ENCODE measurements around the gene ARSD.
"Not testable (repeated sequence)": the region's sequence is repeated elsewhere in the genome, so short reads cannot be mapped to it uniquely, and the experiment has no call there.

Gene ARSD

DNA sequence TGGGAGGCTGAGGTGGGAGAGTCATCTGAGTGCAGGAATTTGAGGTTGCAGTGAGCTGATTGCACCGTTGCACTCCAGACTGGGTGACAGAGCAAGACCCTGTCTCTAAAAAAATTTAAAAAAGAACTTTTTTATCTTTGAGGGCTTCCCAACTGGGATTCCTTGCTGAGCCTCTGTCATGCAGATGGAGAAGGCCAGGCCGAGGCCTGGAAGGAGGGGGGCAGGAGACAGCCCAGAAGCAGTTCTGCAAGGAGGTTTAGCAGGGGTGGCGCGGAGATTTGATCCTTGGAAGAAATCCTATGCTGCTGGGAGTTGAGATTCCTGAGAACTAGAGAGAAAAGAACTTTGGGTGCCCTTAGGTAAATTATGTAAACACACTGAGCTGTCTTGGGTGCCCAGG, 2.5 kb upstream of the ARSD start:
- no peak for DNase-seq

DNA sequence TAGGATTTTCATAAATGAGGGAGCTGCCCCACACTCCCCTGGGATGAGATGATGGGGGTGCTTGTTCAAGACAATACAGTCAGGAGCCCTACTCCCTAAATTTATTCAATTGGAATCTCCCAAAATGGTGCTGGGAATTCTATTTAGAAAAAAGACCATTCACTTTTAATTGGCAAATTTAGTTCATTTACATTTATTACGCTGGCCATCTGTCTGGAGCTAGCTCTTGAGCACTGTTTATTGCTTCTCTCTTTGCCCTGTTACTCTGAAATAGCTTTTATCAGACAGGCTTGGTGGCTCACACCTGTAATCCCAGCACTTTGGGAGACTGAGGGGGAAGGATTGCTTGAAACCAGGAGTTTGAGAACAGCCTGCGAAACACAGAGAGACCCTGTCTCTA, 2.0 kb upstream of the ARSD start:
- no peak for DNase-seq

DNA sequence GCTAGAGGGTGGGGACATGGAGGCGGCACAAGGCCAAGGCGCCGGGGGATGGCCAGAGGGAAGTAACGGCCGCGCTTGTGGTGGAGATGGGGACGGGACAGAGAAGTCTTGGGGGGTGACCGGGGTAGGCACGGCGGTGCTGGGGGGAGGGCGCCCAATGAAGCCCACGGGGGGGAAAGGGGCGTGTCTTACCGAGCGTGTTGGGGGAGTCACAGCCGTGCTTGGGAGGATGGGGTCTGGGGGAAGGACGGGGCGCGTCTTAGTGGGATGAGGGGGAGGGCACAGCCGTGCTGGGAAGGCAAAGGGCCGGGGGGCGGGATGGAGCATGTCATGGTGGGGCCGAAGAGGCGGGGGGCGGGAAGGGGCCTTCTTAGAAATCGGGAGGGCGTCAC, 952 bp downstream of the ARSD start:
- DNase-seq = no peak

DNA sequence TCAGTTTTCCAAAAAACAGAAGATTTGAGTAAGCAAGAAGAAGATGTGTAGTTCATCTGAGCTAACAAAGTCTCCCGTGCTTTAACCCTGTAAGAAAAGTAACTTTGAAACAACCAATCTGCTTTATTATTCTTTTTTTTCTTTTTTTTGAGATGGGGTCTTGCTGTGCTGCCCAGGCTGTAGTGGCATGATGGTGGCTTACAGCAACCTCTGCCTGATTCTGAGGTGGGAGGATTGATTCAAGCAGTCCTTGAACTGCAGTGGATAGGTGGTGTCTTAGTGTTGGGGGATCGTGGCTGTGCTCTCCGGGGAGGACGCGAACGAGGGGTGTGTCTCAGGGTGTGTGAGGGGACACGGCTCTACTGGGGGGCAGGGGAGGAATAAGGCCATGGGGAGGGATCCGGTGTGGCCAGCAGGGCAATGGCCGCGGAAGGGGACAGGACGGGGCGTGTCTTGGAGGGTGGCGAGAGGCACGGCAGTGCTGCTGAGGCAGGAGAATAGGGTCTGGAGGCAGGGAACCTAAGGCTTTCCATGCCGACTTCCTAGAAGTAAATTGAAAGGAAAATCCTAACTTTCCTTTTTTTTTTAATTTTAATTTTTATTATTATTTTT, 2.4 kb downstream of the ARSD start:
- no peak for DNase-seq

DNA sequence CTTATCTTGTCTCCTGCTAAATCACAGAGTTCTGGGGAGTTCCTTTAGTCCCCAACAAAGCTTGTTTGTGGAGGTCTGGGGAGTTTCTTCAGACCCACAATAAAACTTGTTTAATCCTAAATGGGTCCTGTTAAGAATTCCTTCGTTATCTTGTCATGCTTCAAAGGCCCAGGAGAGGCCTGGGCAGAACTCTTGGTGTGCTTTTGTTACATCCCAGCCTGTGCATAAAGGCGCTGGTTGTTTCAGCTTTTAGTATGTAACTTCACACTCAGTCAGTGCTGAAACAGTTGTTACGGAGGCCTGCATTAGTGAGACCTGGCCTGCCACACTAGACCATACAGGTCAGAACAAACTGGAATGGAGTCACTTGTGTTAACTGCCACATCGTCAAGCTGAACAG, 2.9 kb downstream of the ARSD start:
- not testable (repeated sequence) for DNase-seq

DNA sequence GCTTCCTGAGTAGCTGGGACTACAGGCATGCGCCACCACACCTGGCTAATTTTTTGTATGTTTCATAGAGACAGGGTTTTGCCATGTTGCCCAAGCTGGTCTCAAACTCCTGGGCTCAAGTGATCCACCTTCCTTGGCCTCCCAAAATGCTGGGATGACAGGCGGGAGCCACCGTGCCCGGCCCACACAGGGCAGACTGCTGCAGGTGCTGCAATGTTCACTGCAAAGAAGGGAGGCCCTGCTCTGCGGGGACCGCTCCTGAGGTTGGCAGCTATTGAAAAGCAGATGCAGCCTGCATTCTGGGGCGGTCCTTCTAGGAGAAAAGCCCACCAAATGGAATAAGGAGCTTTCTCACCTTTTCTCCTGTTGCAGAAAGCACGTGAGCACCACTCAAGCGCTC, 5.0 kb downstream of the ARSD start:
- no peak for DNase-seq

DNA sequence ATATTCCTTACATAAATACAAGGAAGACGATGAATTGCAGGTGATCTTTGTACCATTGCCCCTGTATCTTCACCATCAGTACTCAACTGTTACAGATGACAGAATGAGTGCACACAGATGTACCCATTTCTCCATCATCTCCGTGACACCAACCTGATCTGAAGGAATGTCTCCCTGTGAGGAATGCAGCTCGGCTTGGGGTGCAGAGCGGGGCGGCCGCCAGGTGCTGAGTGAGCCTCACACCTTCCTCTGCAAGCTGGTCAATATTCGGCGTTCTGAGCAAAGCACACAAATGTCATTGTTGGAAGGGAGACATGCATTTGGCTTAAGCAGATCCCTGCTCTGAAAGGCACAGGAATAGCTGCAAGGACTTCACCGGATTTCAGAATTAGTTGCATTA, 7.4 kb downstream of the ARSD start:
- DNase-seq = no peak

DNA sequence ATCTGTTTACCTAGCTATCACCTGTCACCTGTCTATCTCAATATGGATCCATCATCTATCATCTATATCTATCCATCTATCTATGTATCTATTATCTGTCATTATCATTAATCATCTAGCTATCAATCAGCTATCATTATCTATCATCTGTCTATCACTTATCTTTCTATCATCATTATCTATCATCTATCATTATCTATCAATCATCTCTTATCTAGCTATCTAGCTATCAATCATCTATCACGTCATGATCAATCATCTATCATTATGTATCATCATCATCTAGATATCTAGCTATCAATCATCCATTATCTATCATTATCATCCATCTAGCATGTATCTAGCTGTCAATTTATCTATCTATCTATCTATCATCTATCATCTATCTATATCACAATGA, 7.9 kb downstream of the ARSD start:
- DNase-seq = no peak

DNA sequence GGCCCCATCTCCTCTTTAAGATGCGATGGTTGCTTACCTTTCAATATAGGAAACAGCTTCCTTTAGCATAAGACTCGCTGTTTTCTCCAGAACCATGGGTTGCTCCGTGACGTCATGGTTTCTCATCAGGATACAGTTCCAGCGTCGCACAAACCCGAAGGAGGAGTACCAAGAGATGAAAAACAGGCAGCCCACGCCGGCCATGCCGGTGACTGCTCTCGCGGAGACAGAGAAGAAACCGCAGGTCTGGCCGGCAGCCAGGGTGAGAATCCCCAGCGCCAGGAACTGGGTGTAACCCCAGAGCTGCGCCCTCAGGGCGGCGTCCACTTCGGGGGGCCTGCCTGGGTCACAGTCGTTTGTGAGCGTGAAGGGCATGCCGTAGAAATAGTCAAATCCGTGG, 11.4 kb downstream of the ARSD start:
- DNase-seq = no peak

DNA sequence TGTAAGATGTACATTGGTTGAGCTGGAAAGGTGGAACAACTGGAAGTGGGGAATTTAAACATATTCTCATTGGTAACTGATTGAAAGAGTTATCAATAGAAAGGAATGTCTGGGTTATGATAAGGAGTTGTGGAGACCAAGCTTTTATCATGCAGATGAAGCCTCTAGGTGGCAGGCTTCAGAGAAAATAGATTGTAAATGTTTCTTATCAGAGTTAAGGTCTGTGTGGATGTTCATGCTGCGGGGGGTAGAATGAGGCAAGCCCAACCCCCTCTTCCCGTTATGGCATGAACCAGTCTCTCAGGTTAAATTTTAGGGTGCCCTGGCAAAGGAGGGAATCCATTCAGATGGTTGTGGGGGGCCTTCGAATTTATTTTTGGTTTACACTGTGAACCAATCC, 16.0 kb downstream of the ARSD start:
- DNase-seq = no peak

DNA sequence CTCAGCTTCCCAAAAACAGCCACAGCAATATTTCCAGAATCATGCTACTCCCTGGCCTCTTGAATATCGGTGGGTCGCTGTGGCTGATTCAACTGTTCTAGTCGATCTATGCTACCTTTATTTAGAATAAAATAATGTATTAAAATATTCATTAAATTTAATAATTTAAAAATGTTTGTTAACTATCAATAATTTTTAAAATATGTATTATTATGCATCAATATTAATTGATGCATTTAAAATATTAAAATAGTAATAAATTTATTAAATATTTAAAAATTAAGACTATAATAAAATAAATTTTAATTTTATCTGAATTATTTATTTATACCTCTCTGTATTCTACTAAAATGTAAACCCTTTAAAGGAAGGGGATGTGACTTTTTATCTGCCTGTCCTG, 19.0 kb downstream of the ARSD start:
- no peak for DNase-seq

DNA sequence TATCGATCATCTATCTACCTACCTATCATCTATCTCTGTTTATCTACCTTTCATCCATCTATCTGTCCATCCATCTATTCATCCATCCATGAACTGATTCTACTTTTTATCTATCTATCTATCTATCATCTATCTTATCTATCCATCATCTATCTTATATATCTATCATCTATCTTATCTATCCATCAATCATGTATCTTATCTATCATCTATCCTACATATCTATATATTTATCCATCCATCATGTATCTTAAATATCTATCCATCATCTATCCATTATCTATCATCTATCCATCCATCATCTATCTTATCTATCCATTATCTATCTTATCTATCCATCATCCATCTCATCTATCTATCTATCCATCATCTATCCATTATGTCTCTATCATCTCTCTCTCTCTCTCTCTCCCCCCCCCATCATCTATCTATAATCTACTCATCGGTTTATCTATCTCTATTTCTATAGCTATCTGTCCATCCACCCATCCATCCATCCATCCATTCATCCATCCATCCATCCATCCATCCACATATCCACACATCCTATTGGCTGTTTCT, 20.9 kb downstream of the ARSD start:
- no peak for DNase-seq

DNA sequence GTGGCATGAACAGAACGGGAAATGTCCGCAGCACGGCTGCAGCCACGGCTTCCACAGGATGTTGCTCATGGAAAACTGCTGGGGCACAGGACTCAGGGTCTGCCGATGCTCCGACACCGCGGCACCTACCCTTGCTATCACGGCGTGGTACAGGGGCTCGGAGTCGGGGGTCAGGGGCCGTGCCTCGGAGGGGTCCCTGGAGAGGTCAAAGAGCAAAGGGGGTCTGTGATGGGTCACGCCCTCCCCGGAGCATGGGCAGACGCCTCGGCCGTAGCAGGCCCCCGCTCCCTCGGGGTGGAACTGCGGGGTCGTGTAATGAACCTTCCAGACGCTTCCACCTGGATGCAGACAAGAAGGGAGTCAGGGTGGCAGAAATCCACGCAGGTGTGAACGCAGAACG, 21.8 kb downstream of the ARSD start:
- DNase-seq = no peak

DNA sequence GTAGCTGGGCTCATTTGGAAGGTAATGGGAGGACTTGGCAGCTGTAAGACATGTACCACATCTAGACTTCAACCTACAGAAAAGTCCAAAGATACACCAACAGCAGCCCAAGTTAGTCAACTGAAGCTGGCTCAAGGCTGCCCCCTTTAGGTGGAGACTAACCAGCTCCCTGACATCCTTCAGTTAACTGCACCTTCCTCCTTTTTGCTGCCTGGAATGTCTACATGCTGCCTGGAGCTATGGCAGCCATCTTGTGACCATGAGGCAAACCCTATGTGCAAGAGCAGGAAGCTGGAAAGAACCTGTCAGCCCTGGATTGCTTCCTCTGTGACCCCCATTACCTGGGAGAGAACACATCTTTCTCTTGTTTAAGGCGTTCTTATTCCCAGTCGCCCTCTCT, 25.8 kb downstream of the ARSD start:
- no peak for DNase-seq

DNA sequence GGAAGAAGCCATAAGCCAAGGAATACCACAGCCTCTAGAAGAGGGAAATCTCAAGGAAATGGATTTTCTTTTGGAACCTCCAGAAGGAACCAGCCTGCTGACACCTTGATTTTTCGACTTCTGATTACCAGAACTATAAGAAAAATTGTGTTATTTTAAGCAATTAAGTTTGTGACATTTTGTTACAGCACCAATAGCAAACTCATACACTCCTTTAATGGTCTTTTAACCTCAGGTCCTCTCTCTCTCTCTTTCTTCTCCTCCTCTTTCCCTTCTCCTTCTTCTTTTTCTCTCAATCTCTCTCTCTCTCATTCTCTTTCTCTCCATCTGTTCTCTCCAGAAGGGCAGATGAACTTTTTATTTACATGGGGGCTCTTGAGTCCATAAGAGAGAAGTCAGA, 26.3 kb downstream of the ARSD start:
- no peak for DNase-seq

DNA sequence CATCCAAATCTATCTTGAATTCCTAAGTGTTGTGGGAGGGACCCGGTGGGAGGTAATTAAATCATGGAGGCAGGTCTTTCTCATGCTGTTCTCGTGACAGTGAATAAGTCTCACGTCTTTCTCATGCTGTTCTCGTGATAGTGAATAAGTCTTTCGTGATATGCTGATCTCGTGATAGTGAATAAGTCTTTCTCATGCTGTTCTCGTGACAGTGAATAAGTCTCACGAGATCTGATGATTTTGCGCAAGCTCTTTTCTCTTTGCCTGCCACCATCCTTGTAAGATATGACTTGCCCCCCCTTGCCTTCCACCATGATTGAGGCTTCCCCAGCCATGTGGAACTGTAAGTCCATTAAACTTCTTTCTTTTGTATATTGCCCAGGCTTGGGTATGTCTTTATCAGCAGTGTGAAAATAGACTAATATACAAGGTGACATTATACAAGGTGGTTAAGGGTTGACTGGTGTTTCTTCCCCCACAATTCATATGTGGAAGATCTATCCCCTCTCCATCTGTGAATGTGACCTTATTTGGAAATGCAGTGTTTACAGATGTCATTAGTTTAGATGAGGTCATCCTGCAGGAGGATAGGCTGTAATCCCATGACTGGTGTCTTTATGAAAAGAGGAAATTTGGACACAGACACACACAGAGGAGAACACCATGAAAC, 27.6 kb downstream of the ARSD start:
- no peak for DNase-seq

DNA sequence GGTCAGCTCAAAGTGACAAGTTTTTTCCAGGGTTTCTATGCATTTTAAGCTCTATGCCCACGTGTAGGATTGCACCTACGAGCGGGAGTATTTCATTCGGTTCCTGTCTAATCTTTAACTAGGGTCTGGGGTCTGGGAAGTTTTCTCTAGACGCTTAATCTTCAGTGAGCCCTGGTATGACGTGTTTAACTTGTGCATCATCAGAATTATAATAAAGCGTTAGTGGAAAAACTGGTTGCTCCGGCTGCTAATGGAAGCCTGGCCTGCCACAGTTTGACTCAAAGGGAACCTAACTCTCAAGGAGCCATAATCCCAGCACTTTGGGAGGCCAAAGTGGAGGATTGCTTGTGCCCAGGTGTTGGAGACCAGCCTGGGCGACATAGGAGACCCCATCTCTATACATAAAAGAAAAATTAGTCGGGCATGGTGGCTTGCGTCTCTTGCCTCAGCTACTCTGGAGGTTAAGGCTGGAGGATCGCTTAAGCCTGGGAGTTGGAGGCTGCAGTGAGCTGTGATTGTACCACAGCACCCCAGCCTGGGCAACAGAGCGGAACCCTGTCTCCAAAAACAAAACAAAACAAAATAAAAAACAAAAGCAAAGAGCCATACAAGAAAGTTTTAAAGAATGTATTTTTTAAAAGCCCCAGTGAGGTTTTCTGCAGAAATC, 30.2 kb downstream of the ARSD start:
- no peak for DNase-seq

DNA sequence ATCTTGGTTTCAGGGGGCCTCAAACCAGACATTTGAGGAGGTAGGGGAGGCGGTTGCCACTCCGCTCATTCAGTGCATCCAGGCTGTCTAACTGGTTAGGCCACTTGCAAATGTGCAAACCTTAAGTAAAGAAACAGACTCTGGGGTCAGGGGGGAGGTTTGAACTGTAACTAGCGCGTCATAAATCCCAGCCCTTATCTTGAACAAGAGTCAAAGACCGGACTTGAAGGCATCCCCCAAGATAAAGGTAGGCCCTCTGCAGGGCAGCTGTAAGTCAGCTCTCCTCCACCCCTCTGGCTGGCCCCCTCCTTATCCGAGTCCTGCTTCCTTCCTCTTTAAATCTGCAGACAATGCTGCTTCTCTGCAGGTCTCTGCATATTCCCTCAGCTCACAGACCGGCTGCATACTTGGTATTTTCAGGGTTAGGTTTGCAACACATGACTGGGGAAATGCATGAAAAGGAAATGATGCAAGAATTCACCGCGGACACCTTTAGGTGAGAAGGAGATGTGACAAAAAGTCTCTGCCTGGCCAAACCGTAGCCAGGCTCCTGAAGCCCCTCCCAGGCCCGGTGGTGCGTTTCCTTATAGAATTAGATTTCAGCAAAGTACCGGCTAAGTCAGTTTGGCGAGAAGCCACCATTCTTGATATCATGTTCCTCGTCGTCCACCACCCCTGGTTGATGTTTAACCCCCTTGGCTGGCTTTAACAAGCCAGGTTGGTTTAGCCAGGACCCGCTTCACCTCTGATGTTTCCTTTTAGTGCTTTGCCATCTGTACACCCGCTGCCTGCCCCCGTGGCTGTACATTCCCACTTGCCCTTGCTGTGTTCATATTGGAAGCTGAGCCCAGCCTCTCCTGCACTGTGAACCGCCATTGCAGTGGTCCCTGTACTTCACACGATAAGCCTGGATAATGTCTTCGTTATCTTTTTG, 31.2 kb downstream of the ARSD start:
- DNase-seq = not testable (repeated sequence)

DNA sequence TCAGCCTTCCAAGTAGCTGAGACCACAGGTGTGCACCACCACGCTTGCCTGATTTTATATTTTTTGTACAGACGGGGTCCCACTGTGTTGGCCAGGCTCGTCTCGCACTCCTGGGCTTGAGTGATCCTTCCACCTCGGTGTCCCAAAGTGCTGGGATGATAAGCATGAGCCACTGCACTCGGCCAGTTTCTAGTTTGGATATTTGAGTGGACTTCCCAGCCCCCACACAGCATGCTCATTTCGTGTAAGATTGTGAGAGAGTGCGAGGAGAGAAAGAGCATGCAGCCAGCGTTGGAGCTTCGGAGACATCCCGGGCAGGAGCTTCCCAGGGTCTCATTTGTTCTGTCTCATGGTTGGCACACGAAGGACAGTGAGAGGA, 31.8 kb downstream of the ARSD start:
- DNase-seq = no peak

DNA sequence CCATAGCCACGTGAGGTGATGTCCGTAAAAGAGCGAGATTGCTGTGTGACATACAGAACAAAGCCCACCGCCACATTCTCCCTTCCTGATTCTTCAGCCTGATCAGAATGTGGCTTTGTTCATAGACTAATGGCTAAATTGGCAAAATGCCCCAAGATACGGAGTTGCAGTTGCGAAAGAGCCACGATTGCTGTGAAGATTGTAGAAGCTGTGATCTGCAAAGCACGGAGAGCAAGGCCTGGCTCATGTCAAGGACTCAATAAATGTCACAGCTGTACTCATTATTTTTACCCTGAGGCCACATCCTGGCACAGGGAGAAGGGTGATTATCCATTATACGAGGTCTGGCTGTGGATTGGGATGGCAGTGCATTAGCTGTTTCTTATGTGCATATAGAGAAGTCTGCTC, 34.2 kb downstream of the ARSD start:
- DNase-seq = no peak

DNA sequence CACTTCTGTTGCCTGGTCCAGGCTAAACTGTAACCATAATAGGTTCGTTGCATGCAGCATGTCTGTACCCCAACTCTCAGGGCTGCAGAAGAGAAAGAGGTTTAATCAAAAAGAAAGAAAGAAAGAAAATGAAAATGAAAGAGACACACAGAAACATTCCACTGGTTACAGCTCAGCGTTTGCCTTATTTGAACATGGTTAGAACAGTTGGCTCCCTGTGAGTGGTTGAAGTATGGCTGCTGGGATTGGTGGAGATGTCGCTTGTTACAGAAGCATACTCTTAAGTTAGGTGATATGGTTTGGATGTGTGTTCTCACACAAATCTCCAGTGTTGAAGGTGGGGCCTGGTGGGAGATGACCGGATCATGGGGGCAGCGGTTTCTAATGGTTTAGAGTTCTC, 36.3 kb downstream of the ARSD start:
- DNase-seq = no peak

DNA sequence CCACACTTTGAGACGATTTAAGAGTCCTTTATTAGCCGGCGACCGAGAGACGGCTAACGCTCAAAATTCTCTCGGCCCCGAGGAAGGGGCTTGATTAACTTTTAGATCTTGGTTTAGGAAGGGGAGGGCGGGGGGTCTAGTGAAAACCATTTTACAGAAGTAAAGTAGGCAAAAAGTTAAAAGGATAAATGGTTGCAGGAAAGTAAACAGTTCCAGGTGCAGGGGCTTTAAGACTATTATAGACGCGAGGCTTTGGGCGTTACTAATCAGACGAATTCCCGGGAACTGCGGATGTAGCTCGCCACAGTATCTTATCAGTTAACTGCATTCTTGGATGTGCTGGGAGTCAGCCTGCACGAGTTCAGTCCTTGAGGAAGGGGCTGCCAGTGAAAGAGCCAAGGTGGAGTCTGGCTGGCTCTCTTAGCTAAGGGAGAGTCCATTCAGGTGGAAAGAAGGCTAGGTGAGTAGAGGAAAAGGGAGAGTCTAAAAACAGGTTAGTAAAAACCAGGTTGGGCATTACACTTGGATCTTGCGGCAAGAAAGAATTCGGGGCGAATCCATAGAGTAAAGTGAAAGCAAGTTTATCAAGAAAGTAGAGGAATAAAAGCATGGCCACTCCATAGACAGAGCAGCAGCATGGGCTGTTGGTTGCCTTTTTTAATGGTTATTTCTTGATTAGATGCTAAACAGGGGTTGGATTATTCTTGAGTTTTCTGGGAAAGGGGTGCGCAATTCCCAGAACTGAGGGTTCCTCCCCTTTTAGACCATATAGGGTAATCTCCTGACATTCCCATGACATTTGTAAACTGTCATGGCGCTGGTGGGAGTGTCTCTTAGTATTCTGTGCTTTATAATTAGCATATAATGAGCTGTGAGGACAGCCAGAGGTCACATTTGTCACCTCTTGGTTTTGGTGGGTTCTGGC, 38.3 kb downstream of the ARSD start:
- DNase-seq = not testable (repeated sequence)

Data from stimulated activated CD4-positive, alpha-beta T cell treated with anti-CD3 and anti-CD28 coated beads, Interleukin-2, amount 100 ng/mL, for 24 hours (primary cell).